ENCODE results near the gene TBC1D4.

TBC1D4 gene

DNA sequence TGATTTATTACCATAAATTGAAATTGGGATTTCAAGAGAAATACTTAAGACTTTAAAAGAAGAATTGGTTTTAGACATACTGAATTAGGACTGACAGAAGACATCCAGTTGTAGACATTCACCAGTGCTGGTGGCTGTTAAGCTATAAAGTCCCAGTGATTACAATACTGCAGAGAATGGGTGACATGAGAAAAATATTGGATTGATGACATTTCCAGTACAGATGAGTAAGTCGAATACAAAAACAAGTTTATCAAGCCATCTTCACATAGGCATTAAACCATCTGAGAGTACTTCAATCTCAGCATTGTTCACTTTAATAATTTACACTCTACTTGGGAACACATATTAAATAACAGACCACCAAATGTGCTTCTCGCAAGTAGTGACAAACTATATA, 66.8 kb downstream of the TBC1D4 start:
- Histone ChIP-seq H3K4me2 (ENCODE audit: low read length) (peak overlapping the region; percentile 60), H3K4me1 (ENCODE audit: control insufficient read depth, insufficient read depth, low read length) (peaks cover 34% of the 10 kb centered on the region), H3K9me3 (replicated peaks; ENCODE audit: low read length) (no peaks in the 10 kb centered on the region)

DNA sequence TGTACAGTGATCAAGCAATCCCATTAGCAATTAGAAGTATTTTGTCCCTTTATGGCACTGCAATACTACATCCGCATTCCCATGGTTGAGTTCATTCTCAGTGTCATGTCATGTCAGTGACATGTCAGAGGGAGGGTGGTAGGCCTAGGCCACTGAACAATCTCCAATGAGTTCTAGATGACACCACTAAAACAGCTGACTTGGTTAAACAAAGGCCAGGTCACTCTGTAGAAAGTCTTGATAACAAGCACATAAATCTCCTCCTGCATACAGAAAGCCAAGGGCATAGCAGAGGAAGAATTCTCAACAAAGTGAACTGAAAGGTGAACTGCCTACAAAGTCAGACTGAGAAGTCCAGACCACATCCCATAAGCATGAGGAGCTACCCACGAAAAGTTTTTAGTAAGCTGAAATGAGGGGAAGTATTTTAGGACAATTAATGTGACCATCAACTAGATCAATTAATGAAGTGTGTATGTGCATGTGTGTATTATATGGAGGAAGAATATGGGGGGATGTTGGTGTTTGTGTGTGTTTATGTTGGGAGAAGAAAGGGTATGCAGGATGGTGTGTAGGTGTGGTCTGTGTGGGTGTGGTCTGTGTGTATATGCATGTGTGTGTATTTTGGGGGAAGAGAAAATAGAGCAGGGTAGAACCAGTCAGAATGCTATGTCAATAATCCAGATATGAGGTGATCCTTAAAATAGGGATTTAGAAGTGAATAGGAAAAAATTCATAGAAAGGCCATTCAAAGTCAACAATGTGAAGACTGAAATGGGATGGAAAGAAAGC, 67.7 kb downstream of the TBC1D4 start:
- Histone ChIP-seq H3K9me3 (replicated peaks; ENCODE audit: low read length) (no peaks in the 10 kb centered on the region), H3K4me1 (ENCODE audit: control insufficient read depth, insufficient read depth, low read length) (peaks cover 34% of the 10 kb centered on the region), H3K4me2 (ENCODE audit: low read length) (no peak overlapping the region), H3K27me3 (ENCODE audit: control insufficient read depth, insufficient read depth, low read length) (no peaks in the 10 kb centered on the region), H3K4me3 (ENCODE audit: low read length) (no peak overlapping the region), H3K9ac (ENCODE audit: low read depth, low read length) (no peak overlapping the region), H3K36me3 (ENCODE audit: insufficient read depth, low read length) (no peaks in the 10 kb centered on the region)

More for the DNA sequence above, 66.8 kb downstream of the TBC1D4 start:
- Histone ChIP-seq H3K27me3 (ENCODE audit: control insufficient read depth, insufficient read depth, low read length) (peaks cover 6% of the 10 kb centered on the region), H3K4me3 (ENCODE audit: low read length) (no peak overlapping the region), H3K36me3 (ENCODE audit: insufficient read depth, low read length) (no peaks in the 10 kb centered on the region), H3K9ac (ENCODE audit: low read depth, low read length) (no peak overlapping the region)

DNA sequence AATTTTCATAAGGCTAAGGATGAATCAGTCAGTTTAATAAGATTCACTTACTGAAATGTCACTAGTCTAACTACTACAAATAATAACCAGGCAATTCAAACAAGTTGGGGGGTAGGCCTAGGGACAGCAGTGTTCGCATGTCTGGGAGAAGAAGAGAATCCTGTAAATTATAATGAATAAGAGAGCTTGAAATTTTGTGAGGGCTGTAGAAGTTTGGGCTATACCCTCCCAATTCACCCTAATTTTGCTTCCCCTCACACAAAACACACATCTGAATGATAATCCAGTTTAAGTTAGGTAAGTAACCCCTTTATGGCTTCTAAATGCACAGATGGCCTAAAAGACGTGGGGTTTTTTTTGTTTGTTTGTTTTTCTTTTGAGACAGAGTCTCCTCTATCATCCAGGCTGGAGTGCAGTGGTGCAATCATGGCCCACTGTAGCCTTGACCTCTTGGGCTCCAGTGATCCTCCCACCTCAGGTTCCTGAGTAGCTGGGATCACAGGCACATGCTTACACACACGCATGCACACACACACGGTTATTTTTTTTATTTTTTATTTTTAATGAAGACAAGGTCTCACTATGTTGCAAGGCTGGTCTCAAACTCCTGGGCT, 69.9 kb downstream of the TBC1D4 start:
- H3K4me2 ChIP-seq (ENCODE audit: low read length) = no peak overlapping the region
- no peaks in the 10 kb centered on the region for H3K9me3 ChIP-seq (replicated peaks; ENCODE audit: low read length)
- H3K9ac ChIP-seq (ENCODE audit: low read depth, low read length) = no peak overlapping the region
- H3K36me3 ChIP-seq (ENCODE audit: insufficient read depth, low read length) = no peaks in the 10 kb centered on the region
- no peak overlapping the region for H3K4me3 ChIP-seq (ENCODE audit: low read length)
- H3K27me3 ChIP-seq (ENCODE audit: control insufficient read depth, insufficient read depth, low read length) = no peaks in the 10 kb centered on the region
- peaks cover 24% of the 10 kb centered on the region for H3K4me1 ChIP-seq (ENCODE audit: control insufficient read depth, insufficient read depth, low read length)

DNA sequence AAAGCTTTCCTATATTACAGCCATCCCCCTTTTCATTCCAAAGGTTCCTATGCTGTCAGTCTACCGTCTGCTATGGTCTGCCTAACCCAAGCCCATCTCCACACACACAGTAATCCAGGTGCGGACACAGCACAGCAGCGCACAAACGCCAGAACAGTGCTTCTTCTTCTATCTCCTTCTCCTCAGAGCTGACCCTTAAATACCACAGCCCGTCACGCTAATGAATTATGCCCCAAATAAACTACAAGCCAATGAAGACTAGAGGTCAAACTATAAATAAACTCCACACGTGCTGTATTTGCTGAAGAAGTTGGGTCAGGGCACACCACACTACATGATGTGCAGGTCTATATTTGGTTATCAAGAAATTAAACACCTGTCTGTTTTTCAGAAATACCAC, 71.8 kb downstream of the TBC1D4 start:
- Histone ChIP-seq H3K9me3 (replicated peaks; ENCODE audit: low read length) (no peaks in the 10 kb centered on the region), H3K4me3 (ENCODE audit: low read length) (no peak overlapping the region), H3K4me2 (ENCODE audit: low read length) (no peak overlapping the region), H3K27me3 (ENCODE audit: control insufficient read depth, insufficient read depth, low read length) (no peaks in the 10 kb centered on the region), H3K9ac (ENCODE audit: low read depth, low read length) (no peak overlapping the region), H3K4me1 (ENCODE audit: control insufficient read depth, insufficient read depth, low read length) (peaks cover 7% of the 10 kb centered on the region), H3K36me3 (ENCODE audit: insufficient read depth, low read length) (no peaks in the 10 kb centered on the region)

DNA sequence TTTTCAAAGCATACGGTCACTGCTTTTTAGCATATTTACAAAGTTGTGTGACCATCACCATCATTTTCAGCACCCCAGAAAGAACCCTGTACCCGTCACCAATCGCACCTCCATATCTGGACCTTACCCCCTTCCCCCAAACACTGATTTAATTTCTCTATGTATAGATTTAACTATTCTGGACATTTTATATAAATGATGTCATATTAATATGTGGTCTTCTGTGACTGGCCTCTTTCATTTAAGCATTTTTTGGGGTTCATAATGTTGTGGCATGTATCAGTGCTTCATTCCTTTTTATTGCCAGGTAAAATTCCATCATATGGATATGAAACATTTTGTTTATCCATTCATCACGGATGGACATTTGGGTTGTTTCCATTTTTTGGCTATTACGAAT, 74.0 kb downstream of the TBC1D4 start:
- Histone ChIP-seq H3K4me2 (ENCODE audit: low read length) (no peak overlapping the region), H3K27me3 (ENCODE audit: control insufficient read depth, insufficient read depth, low read length) (no peaks in the 10 kb centered on the region), H3K9ac (ENCODE audit: low read depth, low read length) (no peak overlapping the region), H3K4me3 (ENCODE audit: low read length) (no peak overlapping the region), H3K4me1 (ENCODE audit: control insufficient read depth, insufficient read depth, low read length) (no peaks in the 10 kb centered on the region), H3K36me3 (ENCODE audit: insufficient read depth, low read length) (no peaks in the 10 kb centered on the region), H3K9me3 (replicated peaks; ENCODE audit: low read length) (no peaks in the 10 kb centered on the region)

DNA sequence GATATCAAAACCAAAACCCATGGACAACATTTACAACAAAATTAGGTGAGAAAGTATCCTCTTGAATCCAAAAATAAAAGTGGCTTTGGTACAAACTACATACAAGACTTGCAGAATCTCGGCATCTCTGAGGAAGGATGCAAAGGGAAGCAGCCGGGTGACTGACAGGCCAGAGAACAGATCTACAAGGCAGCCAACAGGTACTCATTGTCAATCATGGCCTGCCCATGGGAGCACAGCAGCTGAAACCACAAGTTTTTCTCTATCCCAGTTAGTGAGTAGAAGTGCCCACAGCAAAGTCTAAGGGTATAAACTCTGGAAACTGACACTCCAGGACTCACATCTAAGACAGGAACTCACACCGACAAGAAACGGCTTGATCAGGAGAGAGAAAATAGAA, 74.5 kb downstream of the TBC1D4 start:
- no peak overlapping the region for H3K4me3 ChIP-seq (ENCODE audit: low read length)
- H3K9me3 ChIP-seq (replicated peaks; ENCODE audit: low read length) = no peaks in the 10 kb centered on the region
- no peak overlapping the region for H3K4me2 ChIP-seq (ENCODE audit: low read length)
- no peak overlapping the region for H3K9ac ChIP-seq (ENCODE audit: low read depth, low read length)
- H3K27me3 ChIP-seq (ENCODE audit: control insufficient read depth, insufficient read depth, low read length) = no peaks in the 10 kb centered on the region
- H3K36me3 ChIP-seq (ENCODE audit: insufficient read depth, low read length) = no peaks in the 10 kb centered on the region
- no peaks in the 10 kb centered on the region for H3K4me1 ChIP-seq (ENCODE audit: control insufficient read depth, insufficient read depth, low read length)

DNA sequence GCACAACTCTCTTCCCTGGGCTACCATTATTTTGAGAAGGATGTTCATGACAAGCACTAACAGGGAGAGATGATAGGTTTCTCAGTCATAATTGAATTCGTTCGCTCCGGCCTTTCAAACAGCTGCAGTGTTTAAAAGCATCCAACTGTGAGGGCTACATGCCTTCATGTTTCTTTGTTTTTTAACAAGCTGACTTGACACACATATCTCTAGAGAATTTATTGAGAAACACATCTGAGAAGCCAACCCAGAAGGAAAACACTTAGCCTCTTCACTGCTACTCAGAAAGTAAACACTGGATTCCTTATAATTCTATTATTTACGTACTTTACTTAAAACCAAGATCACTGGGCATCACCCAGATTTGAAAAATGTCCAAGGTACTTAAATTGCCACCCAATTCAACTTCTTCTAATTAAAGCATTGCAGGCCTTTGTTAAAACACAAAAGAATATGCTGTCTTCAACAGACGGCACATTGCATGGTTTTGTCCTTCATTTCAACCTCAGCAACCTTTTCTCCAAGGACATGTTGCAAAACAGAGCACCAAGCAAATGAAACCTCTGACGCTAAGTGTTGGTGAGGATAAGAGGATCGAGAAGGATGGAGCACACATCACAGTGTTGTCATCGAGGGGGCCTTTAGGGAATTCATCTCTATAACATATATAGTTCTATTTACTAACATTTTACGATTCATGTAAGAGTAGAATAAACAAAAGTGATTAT, 75.8 kb downstream of the TBC1D4 start:
- no peak overlapping the region for H3K9ac ChIP-seq (ENCODE audit: low read depth, low read length)
- no peak overlapping the region for H3K4me3 ChIP-seq (ENCODE audit: low read length)
- H3K4me2 ChIP-seq (ENCODE audit: low read length) = no peak overlapping the region
- H3K9me3 ChIP-seq (replicated peaks; ENCODE audit: low read length) = no peaks in the 10 kb centered on the region
- no peaks in the 10 kb centered on the region for H3K36me3 ChIP-seq (ENCODE audit: insufficient read depth, low read length)
- H3K27me3 ChIP-seq (ENCODE audit: control insufficient read depth, insufficient read depth, low read length) = no peaks in the 10 kb centered on the region
- H3K4me1 ChIP-seq (ENCODE audit: control insufficient read depth, insufficient read depth, low read length) = no peaks in the 10 kb centered on the region

DNA sequence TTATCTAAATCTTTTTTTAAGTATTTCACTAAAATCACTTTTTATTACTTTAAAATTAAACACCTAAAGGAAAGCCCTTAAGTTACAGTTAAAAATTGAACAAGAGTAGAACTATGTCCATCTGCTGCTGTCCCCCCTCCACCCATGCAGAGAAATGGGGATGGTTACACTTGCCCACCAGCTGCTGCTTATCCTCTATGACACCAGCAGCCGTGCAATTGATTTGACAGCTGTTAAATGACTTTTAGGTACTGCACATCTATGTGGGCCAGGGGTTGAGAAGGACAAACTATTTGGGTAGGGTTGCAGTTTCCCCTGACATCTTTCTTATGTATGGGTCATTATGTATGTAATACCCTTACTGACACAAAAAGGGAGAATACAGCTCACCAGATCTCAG, 77.2 kb downstream of the TBC1D4 start:
- Histone ChIP-seq H3K4me1 (ENCODE audit: control insufficient read depth, insufficient read depth, low read length) (no peaks in the 10 kb centered on the region), H3K4me3 (ENCODE audit: low read length) (no peak overlapping the region), H3K9ac (ENCODE audit: low read depth, low read length) (no peak overlapping the region), H3K9me3 (replicated peaks; ENCODE audit: low read length) (no peaks in the 10 kb centered on the region), H3K27me3 (ENCODE audit: control insufficient read depth, insufficient read depth, low read length) (no peaks in the 10 kb centered on the region), H3K36me3 (ENCODE audit: insufficient read depth, low read length) (no peaks in the 10 kb centered on the region), H3K4me2 (ENCODE audit: low read length) (no peak overlapping the region)

DNA sequence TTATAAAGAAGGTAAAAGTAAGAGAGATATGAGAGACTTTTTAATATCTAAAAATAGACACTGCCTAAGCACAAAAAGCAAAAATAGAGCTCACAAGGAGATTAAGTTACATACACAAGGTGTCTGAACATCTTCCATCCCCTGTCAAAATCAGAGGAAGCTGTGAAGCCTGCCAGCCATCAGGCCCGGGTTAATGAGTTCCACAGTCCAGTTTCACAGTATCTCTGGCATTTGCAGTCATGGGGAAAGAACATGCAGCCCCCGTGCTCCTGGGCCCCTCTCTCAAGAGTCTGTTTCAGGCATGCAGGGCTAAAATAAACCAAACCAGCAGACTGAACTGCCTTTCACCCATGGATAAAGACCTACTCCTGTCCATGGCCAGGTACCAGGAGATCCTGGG, 79.2 kb downstream of the TBC1D4 start:
- Histone ChIP-seq H3K4me2 (ENCODE audit: low read length) (no peak overlapping the region), H3K9ac (ENCODE audit: low read depth, low read length) (no peak overlapping the region), H3K36me3 (ENCODE audit: insufficient read depth, low read length) (no peaks in the 10 kb centered on the region), H3K9me3 (replicated peaks; ENCODE audit: low read length) (peaks cover 4% of the 10 kb centered on the region), H3K27me3 (ENCODE audit: control insufficient read depth, insufficient read depth, low read length) (no peaks in the 10 kb centered on the region), H3K4me3 (ENCODE audit: low read length) (no peak overlapping the region), H3K4me1 (ENCODE audit: control insufficient read depth, insufficient read depth, low read length) (no peaks in the 10 kb centered on the region)

DNA sequence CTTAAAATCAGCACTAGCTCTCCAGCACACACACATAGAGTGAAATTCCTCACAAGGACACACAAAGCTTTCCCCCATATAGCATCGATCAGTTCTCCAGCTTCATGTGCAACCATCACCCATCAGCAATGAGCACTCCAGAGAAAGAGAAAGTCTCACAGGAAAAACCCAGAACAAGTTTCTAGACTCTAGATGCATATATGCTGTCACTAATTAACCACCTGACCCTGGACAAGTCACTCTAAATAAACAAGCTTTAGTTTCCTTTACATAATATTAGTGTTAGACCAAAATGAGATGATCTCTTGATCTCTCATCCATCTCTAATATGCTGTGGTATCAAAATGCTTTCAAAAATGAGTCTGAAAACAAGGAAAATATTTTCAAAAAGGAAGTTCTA, 81.2 kb downstream of the TBC1D4 start:
- peaks cover 4% of the 10 kb centered on the region for H3K9me3 ChIP-seq (replicated peaks; ENCODE audit: low read length)
- H3K4me3 ChIP-seq (ENCODE audit: low read length) = no peak overlapping the region
- no peaks in the 10 kb centered on the region for H3K36me3 ChIP-seq (ENCODE audit: insufficient read depth, low read length)
- no peaks in the 10 kb centered on the region for H3K27me3 ChIP-seq (ENCODE audit: control insufficient read depth, insufficient read depth, low read length)
- no peak overlapping the region for H3K9ac ChIP-seq (ENCODE audit: low read depth, low read length)
- H3K4me1 ChIP-seq (ENCODE audit: control insufficient read depth, insufficient read depth, low read length) = no peaks in the 10 kb centered on the region
- H3K4me2 ChIP-seq (ENCODE audit: low read length) = no peak overlapping the region

DNA sequence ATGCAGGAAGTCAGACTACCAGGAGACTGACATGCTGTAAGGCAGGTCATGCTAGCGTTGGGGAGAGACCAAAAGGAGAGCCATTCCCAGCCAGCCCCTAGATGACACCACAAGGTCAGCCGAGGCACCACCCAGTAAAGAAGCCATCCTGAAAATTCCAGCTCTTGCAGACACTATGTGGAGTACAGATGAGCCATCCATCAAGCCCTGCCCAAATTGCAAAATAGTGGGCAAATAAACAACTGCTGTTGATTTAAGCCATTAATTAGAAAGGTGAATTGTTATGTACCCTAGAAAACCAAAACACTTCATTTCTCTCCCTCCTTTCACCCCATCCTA, 82.1 kb downstream of the TBC1D4 start:
- H3K27me3 ChIP-seq (ENCODE audit: control insufficient read depth, insufficient read depth, low read length) = no peaks in the 10 kb centered on the region
- peaks cover 4% of the 10 kb centered on the region for H3K9me3 ChIP-seq (replicated peaks; ENCODE audit: low read length)
- no peak overlapping the region for H3K4me2 ChIP-seq (ENCODE audit: low read length)
- no peaks in the 10 kb centered on the region for H3K36me3 ChIP-seq (ENCODE audit: insufficient read depth, low read length)
- no peaks in the 10 kb centered on the region for H3K4me1 ChIP-seq (ENCODE audit: control insufficient read depth, insufficient read depth, low read length)
- no peak overlapping the region for H3K9ac ChIP-seq (ENCODE audit: low read depth, low read length)
- no peak overlapping the region for H3K4me3 ChIP-seq (ENCODE audit: low read length)

All from skeletal muscle satellite cell (primary cell).